Mesendoderm (in vitro differentiated cells): ENCODE data around the gene RALA.

Experiments
- DNase-seq: peaks from one replicate; pipeline ENCODE4 v3.0.0; 2013
- H2AK5ac ChIP-seq: 2 replicates; pipeline ENCODE4 v1.6.1; 2013; ENCODE audit warnings: low read length, inconsistent platforms
- H2BK120ac ChIP-seq: 2 replicates; pipeline ENCODE4 v1.6.1; 2013; ENCODE audit warnings: low read depth, mild to moderate bottlenecking, low read length, moderate library complexity, mixed read lengths
- H2BK15ac ChIP-seq: replicated peaks from 2 replicates; pipeline ENCODE4 v1.6.1; 2013; ENCODE audit warnings: low read depth, mild to moderate bottlenecking, moderate library complexity
- H2BK5ac ChIP-seq: 2 replicates; pipeline ENCODE4 v1.6.1; 2013; ENCODE audit warnings: low read length, inconsistent platforms
- H3K18ac ChIP-seq: 2 replicates; pipeline ENCODE4 v1.6.1; 2013; ENCODE audit warnings: mild to moderate bottlenecking, low read length, mixed read lengths
- H3K23ac ChIP-seq: one replicate; pipeline ENCODE4 v1.6.1; 2013; ENCODE audit warnings: low read length
- H3K27ac ChIP-seq: 2 replicates; pipeline ENCODE4 v1.5.1; 2013; ENCODE audit warnings: low read depth, mild to moderate bottlenecking, inconsistent platforms, low read length, moderate library complexity
- H3K27me3 ChIP-seq: 2 replicates; pipeline ENCODE4 v1.6.1; 2013; ENCODE audit warnings: low read length, control low read depth, mild to moderate bottlenecking, inconsistent platforms; ENCODE audit not compliant: insufficient read depth, poor library complexity
- H3K36me3 ChIP-seq: 2 replicates; pipeline ENCODE4 v1.6.1; 2013; ENCODE audit warnings: low read length, inconsistent platforms; ENCODE audit not compliant: control insufficient read depth, insufficient read depth
- H3K4ac ChIP-seq: one replicate; pipeline ENCODE4 v1.6.1; 2013; ENCODE audit warnings: low read depth, mild to moderate bottlenecking, low read length, moderate library complexity
- H3K4me1 ChIP-seq: 2 replicates; pipeline ENCODE4 v1.6.1; 2013; ENCODE audit warnings: low read depth, low read length, inconsistent platforms; ENCODE audit not compliant: control insufficient read depth
- H3K4me2 ChIP-seq: 2 replicates; pipeline ENCODE4 v1.6.1; 2013; ENCODE audit warnings: low read length
- H3K4me3 ChIP-seq: 2 replicates; pipeline ENCODE4 v1.5.1; 2013; ENCODE audit warnings: mild to moderate bottlenecking, low read length
- H3K56ac ChIP-seq: one replicate; pipeline ENCODE4 v1.6.1; 2013; ENCODE audit warnings: low read length
- H3K79me1 ChIP-seq: 2 replicates; pipeline ENCODE4 v1.6.1; 2013; ENCODE audit warnings: low read length, inconsistent platforms
- H3K79me2 ChIP-seq: 2 replicates; pipeline ENCODE4 v1.6.1; 2013; ENCODE audit warnings: mild to moderate bottlenecking, low read length; ENCODE audit not compliant: control insufficient read depth, insufficient read depth
- H3K9ac ChIP-seq: 2 replicates; pipeline ENCODE4 v1.6.1; 2013; ENCODE audit warnings: low read length, inconsistent platforms
- H4K5ac ChIP-seq: one replicate; pipeline ENCODE4 v1.6.1; 2013; ENCODE audit warnings: low read length
- H4K8ac ChIP-seq: one replicate; pipeline ENCODE4 v1.6.1; 2013; ENCODE audit warnings: low read depth, mild to moderate bottlenecking, control low read depth, low read length, moderate library complexity
- WGBS: extraction: QIAGEN DNeasy Blood & Tissue Kit; methylation state at CpG from one replicate; pipeline ENCODE4 v1.1.7; 2013; ENCODE audit warnings: low lambda C conversion rate, missing lambda C conversion rate; ENCODE audit not compliant: insufficient coverage; ENCODE audit errors: extremely low coverage; 5-methylcytosine and 5-hydroxymethylcytosine counted together

RALA gene

DNA sequence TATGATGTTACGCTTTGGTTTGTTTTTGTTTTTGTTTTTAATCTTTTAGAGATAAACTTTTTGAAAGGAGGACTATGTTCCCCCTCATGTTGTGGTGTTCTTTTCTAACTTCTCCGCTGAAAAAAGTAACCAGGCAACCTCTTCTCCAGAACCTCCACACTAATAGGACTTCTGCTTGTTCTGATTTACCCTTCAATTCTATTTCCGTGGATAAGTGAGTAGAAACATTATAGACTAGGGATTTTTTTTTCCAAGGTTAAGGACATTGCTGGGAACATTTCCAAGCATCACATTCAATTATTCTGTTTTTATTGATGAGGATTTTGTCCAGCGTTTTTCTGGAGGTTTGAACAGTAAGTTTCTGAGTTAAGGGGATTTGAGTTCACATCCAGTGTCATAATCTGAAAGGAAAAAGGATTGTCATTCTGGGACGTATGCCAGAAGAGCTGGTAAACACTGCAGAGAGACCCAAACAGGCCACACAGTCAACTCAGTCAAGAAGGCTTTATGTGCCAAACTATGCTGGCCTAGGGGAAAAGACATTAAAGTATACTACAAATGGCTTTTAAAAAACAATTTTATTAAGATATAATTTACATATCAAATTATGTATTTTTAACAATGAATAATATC, 28.3 kb upstream of the RALA start:
- Histone ChIP-seq H3K18ac (no peak overlapping the region), H2BK5ac (no peak overlapping the region), H3K4me3 (no peak overlapping the region), H3K79me1 (no peaks in the 10 kb centered on the region), H3K27ac (no peak overlapping the region), H3K56ac (no peak overlapping the region), H3K79me2 (no peaks in the 10 kb centered on the region), H3K4ac (no peak overlapping the region), H3K4me1 (no peaks in the 10 kb centered on the region), H4K5ac (no peak overlapping the region), H2AK5ac (no peak overlapping the region), H3K9ac (no peak overlapping the region), H3K23ac (no peak overlapping the region), H2BK120ac (no peak overlapping the region), H3K4me2 (no peak overlapping the region), H3K27me3 (no peaks in the 10 kb centered on the region), H2BK15ac (no peak overlapping the region), H3K36me3 (no peaks in the 10 kb centered on the region), H4K8ac (no peak overlapping the region)
- no peak for DNase-seq
- no CpG with 5 or more reads among the region's 5 CpGs for WGBS

DNA sequence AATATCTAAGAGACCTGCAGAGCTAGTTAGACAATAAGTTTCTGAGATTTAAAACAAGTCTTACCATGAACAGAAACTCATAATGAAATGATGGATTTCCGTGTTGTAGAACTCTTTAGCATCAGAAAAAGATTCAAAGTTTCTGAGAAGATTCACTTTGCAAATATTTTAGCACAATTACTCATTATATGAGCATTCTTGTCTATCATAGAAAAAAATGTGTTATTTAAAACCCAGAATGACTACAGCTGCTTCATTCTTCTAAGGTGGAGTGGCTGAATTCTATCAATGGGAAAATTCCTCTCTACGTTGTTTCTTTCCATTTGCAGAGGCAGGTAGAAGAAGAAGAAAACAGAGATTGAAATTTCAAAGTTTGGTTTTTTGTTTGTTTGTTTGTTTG, 21.0 kb upstream of the RALA start:
- H3K4ac ChIP-seq, result no peak overlapping the region
- H3K79me2 ChIP-seq, result no peaks in the 10 kb centered on the region
- H4K8ac ChIP-seq, result no peak overlapping the region
- no peak overlapping the region for H2BK5ac ChIP-seq
- no peak overlapping the region for H2AK5ac ChIP-seq
- no peak overlapping the region for H2BK15ac ChIP-seq
- H3K23ac ChIP-seq, result no peak overlapping the region
- no peaks in the 10 kb centered on the region for H3K79me1 ChIP-seq
- no peak overlapping the region for H2BK120ac ChIP-seq
- H3K56ac ChIP-seq, result no peak overlapping the region
- WGBS, result no CpG with 5 or more reads among the region's 2 CpGs
- H3K4me2 ChIP-seq, result no peak overlapping the region
- no peak overlapping the region for H3K27ac ChIP-seq
- no peak overlapping the region for H3K18ac ChIP-seq
- no peak overlapping the region for H4K5ac ChIP-seq
- no peak overlapping the region for H3K9ac ChIP-seq
- no peaks in the 10 kb centered on the region for H3K36me3 ChIP-seq
- no peak overlapping the region for H3K4me3 ChIP-seq
- H3K27me3 ChIP-seq, result no peaks in the 10 kb centered on the region
- H3K4me1 ChIP-seq, result no peaks in the 10 kb centered on the region
- no peak for DNase-seq

DNA sequence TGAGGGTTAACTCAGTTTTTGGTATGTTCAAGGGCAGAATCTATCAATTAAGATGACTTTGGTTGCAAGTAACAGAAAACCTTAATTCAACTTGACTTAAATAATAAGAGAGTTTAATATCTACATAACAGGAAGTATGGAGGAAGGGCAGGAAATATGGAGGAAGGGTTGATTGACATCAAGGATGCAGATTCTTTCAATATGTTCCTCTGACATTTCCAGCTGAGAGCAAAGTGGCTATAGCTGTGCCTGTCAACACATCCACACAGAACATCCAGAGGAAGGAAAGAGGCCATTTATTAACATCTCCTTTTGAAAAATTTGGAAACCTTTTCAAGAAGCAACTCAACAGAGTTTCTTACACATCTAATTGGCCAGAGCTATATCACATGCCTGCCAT, 19.4 kb upstream of the RALA start:
- H2BK15ac ChIP-seq, result no peak overlapping the region
- H3K79me1 ChIP-seq, result no peaks in the 10 kb centered on the region
- no peak overlapping the region for H3K4me2 ChIP-seq
- no peaks in the 10 kb centered on the region for H3K27me3 ChIP-seq
- H3K79me2 ChIP-seq, result no peaks in the 10 kb centered on the region
- H3K27ac ChIP-seq, result no peak overlapping the region
- no peak overlapping the region for H3K56ac ChIP-seq
- no peak overlapping the region for H2AK5ac ChIP-seq
- H4K5ac ChIP-seq, result no peak overlapping the region
- no peak for DNase-seq
- no peak overlapping the region for H3K18ac ChIP-seq
- H3K9ac ChIP-seq, result no peak overlapping the region
- no peaks in the 10 kb centered on the region for H3K36me3 ChIP-seq
- H3K4me3 ChIP-seq, result no peak overlapping the region
- H3K23ac ChIP-seq, result no peak overlapping the region
- no peaks in the 10 kb centered on the region for H3K4me1 ChIP-seq
- no peak overlapping the region for H2BK5ac ChIP-seq
- H2BK120ac ChIP-seq, result no peak overlapping the region
- H4K8ac ChIP-seq, result no peak overlapping the region
- no peak overlapping the region for H3K4ac ChIP-seq

DNA sequence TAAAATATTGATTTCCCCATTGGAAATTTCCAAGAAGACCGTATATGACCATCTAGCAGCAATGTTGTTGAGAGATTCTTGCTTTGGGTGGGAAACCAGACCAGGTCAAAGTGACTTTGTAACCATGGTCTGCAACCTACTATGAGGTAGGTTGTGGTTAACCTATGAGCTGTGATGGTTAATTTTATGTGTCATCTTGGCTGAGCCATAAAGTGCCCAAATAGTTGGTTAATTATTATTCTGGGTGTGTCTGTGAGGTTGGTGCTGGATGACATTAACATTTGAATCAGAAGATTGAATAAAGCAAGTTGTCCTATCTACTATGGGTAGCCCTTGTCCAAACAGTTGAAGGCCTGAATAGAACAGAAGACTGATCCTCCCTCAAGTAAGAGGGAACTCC, 18.3 kb upstream of the RALA start:
- Histone ChIP-seq H3K27me3 (no peaks in the 10 kb centered on the region), H2BK5ac (no peak overlapping the region), H3K27ac (no peak overlapping the region), H3K36me3 (no peaks in the 10 kb centered on the region), H3K4ac (no peak overlapping the region), H3K23ac (no peak overlapping the region), H2BK120ac (no peak overlapping the region), H3K56ac (no peak overlapping the region), H4K5ac (no peak overlapping the region), H4K8ac (no peak overlapping the region), H3K18ac (no peak overlapping the region), H2BK15ac (no peak overlapping the region), H2AK5ac (no peak overlapping the region), H3K4me2 (no peak overlapping the region), H3K4me3 (no peak overlapping the region), H3K9ac (no peak overlapping the region), H3K4me1 (peaks cover 1% of the 10 kb centered on the region), H3K79me2 (no peaks in the 10 kb centered on the region), H3K79me1 (no peaks in the 10 kb centered on the region)
- DNase-seq, result no peak
- WGBS, result no CpG with 5 or more reads among the region's 1 CpG

DNA sequence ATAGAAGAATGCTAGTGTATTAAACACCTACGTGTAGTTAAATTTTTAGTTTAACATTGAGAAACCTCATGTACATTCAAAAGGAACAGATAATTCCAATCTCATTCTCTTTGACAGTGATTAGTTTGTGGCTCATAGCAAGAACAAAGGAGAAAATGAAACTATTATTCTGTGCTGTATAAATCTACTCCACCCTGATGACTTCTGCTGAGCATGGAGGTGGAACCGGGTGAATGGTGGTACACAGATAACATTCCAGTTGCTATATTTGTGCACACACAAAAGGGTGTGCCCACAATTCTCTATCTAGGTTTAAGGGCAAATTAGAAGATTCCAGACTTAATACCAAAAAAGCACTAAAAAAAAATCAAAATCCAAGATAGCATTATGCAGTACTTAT, 17.0 kb upstream of the RALA start:
- H2BK5ac ChIP-seq, result no peak overlapping the region
- H3K79me2 ChIP-seq, result no peaks in the 10 kb centered on the region
- no peaks in the 10 kb centered on the region for H3K79me1 ChIP-seq
- no peak for DNase-seq
- no peak overlapping the region for H3K4me3 ChIP-seq
- H3K4me2 ChIP-seq, result no peak overlapping the region
- H3K27ac ChIP-seq, result no peak overlapping the region
- no peak overlapping the region for H4K8ac ChIP-seq
- no peak overlapping the region for H4K5ac ChIP-seq
- H2BK120ac ChIP-seq, result no peak overlapping the region
- WGBS, result no CpG with 5 or more reads among the region's 2 CpGs
- no peak overlapping the region for H3K23ac ChIP-seq
- no peak overlapping the region for H3K9ac ChIP-seq
- H2BK15ac ChIP-seq, result no peak overlapping the region
- H3K18ac ChIP-seq, result no peak overlapping the region
- H3K56ac ChIP-seq, result no peak overlapping the region
- no peaks in the 10 kb centered on the region for H3K36me3 ChIP-seq
- no peak overlapping the region for H3K4ac ChIP-seq
- no peak overlapping the region for H2AK5ac ChIP-seq
- H3K27me3 ChIP-seq, result no peaks in the 10 kb centered on the region
- H3K4me1 ChIP-seq, result peaks cover 1% of the 10 kb centered on the region

DNA sequence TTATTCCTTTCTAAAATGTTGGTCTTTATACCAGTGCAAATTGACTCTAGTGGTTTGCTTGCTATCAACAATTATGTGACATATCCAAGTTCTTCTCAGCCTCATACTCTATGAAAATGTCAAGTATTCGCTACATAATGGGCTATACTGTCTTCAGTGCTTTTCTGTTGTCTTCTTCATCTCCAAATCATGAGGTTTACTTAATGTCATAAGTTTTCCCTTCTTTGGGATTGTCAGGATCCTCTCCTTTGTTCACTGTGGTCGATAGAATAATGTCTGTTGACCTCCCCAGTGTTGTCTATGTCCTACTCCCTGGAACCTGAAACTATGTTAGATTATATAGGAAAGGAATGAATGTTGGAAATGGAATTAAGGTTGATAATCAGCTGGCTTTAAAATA, 16.4 kb upstream of the RALA start:
- Histone ChIP-seq H3K9ac (no peak overlapping the region), H3K27me3 (no peaks in the 10 kb centered on the region), H4K8ac (no peak overlapping the region), H3K4me3 (no peak overlapping the region), H2BK120ac (no peak overlapping the region), H3K4ac (no peak overlapping the region), H4K5ac (no peak overlapping the region), H3K23ac (no peak overlapping the region), H3K36me3 (no peaks in the 10 kb centered on the region), H3K79me1 (no peaks in the 10 kb centered on the region), H3K18ac (no peak overlapping the region), H2BK15ac (no peak overlapping the region), H2AK5ac (no peak overlapping the region), H2BK5ac (no peak overlapping the region), H3K4me2 (no peak overlapping the region), H3K56ac (no peak overlapping the region), H3K79me2 (no peaks in the 10 kb centered on the region), H3K4me1 (peaks cover 1% of the 10 kb centered on the region), H3K27ac (no peak overlapping the region)
- no CpG with 5 or more reads among the region's 2 CpGs for WGBS
- no peak for DNase-seq
